Ishikawa (cell line): ENCODE data around the gene UPK2.

Source experiments
- CREB1 ChIP-seq: IDR thresholded peaks from 2 replicates; pipeline ENCODE4 v1.6.1; 2012; ENCODE audit warnings: low read depth
- EP300 ChIP-seq: IDR thresholded peaks from 2 replicates; pipeline ENCODE4 v1.6.1; 2012; ENCODE audit warnings: borderline replicate concordance
- RAD21 ChIP-seq: IDR thresholded peaks from 2 replicates; pipeline ENCODE4 v1.6.1; 2012; ENCODE audit warnings: low read depth
- TAF1 ChIP-seq: IDR thresholded peaks from 2 replicates; pipeline ENCODE4 v1.6.1; 2012; ENCODE audit warnings: low read depth, mild to moderate bottlenecking

- no peak for TF ChIP-seq EP300
- no peak for TF ChIP-seq CREB1
- TF ChIP-seq TAF1: no peak
- no peak for TF ChIP-seq RAD21
These were observed 44.8 kb downstream of the UPK2 start for GRCh38 chr11:119000906-119001305.
